NCI-H774 (cell line): ENCODE measurements around the gene LMBRD2.

Source experiments
- DNase-seq: peaks from one replicate; lab custom pipeline; 2025; lab: John Stamatoyannopoulos, UW

The LMBRD2 gene

GRCh38 chr5:36049949-36050348 is 101.7 kb downstream of the LMBRD2 start:
- DNase-seq: no peak
